ENCODE results near the gene ANTKMT.

ANTKMT gene

GRCh38 chr16:676913-677312, 44.0 kb upstream of the ANTKMT start:
- no peaks in the 10 kb centered on the region for H3F3A ChIP-seq (ENCODE audit: low read depth)
- no peaks in the 10 kb centered on the region for H3K9me3 ChIP-seq (ENCODE audit: insufficient read depth, low read depth, low read length)
- peaks cover 2% of the 10 kb centered on the region for H4K20me1 ChIP-seq (ENCODE audit: insufficient read depth, low read length, poor library complexity, severe bottlenecking)
- H3K4me3 ChIP-seq (ENCODE audit: low read length, poor library complexity, severe bottlenecking): no peak overlapping the region
- H2AFZ ChIP-seq (ENCODE audit: low read length): no peak overlapping the region
- H3K4me2 ChIP-seq (ENCODE audit: low read depth, low read length, poor library complexity, severe bottlenecking): no peak overlapping the region
- H3K79me2 ChIP-seq (ENCODE audit: insufficient read depth, low read length): peaks cover 13% of the 10 kb centered on the region; the same call in 1 of the 2 replicates
- TF ChIP-seq CTCF (conservative IDR thresholded peaks at IDR 0.05; ENCODE audit: low read length) (no peak), EZH2phosphoT487 (IDR thresholded peaks at IDR 0.05; ENCODE audit: borderline replicate concordance) (no peak)
- no peak overlapping the region for H3K9ac ChIP-seq (ENCODE audit: low read depth, low read length, poor library complexity, severe bottlenecking)
- no peaks in the 10 kb centered on the region for H3K36me3 ChIP-seq (ENCODE audit: insufficient read depth, low read length)
- H3K4me1 ChIP-seq (ENCODE audit: insufficient read depth, low read length, poor library complexity, severe bottlenecking): peaks cover 4% of the 10 kb centered on the region
- no peaks in the 10 kb centered on the region for H3K27me3 ChIP-seq (ENCODE audit: insufficient read depth, low read length, poor library complexity, severe bottlenecking)
- H3K9me2 ChIP-seq (replicated peaks; ENCODE audit: low read depth, low read length): no peaks in the 10 kb centered on the region

GRCh38 chr16:677316-678190, 43.4 kb upstream of the ANTKMT start:
- Histone ChIP-seq H3F3A (ENCODE audit: low read depth) (no peaks in the 10 kb centered on the region), H3K27me3 (ENCODE audit: insufficient read depth, low read length, poor library complexity, severe bottlenecking) (no peaks in the 10 kb centered on the region), H2AFZ (ENCODE audit: low read length) (no peak overlapping the region), H3K36me3 (ENCODE audit: insufficient read depth, low read length) (no peaks in the 10 kb centered on the region), H3K9ac (ENCODE audit: low read depth, low read length, poor library complexity, severe bottlenecking) (no peak overlapping the region), H3K9me3 (ENCODE audit: insufficient read depth, low read depth, low read length) (no peaks in the 10 kb centered on the region), H3K79me2 (ENCODE audit: insufficient read depth, low read length) (peaks cover 16% of the 10 kb centered on the region; the same call in 1 of the 2 replicates), H4K20me1 (ENCODE audit: insufficient read depth, low read length, poor library complexity, severe bottlenecking) (peaks cover 2% of the 10 kb centered on the region), H3K4me1 (ENCODE audit: insufficient read depth, low read length, poor library complexity, severe bottlenecking) (peaks cover 4% of the 10 kb centered on the region), H3K4me2 (ENCODE audit: low read depth, low read length, poor library complexity, severe bottlenecking) (no peak overlapping the region), H3K9me2 (replicated peaks; ENCODE audit: low read depth, low read length) (no peaks in the 10 kb centered on the region), H3K4me3 (ENCODE audit: low read length, poor library complexity, severe bottlenecking) (no peak overlapping the region)
- TF ChIP-seq CTCF (conservative IDR thresholded peaks at IDR 0.05; ENCODE audit: low read length): no peak
- no peak for TF ChIP-seq EZH2phosphoT487 (IDR thresholded peaks at IDR 0.05; ENCODE audit: borderline replicate concordance)

GRCh38 chr16:678209-678857, 42.6 kb upstream of the ANTKMT start:
- Histone ChIP-seq H3K79me2 (ENCODE audit: insufficient read depth, low read length) (peaks cover 16% of the 10 kb centered on the region; the same call in 1 of the 2 replicates), H3K9me2 (replicated peaks; ENCODE audit: low read depth, low read length) (no peaks in the 10 kb centered on the region), H3K4me1 (ENCODE audit: insufficient read depth, low read length, poor library complexity, severe bottlenecking) (peaks cover 4% of the 10 kb centered on the region), H3K36me3 (ENCODE audit: insufficient read depth, low read length) (no peaks in the 10 kb centered on the region), H4K20me1 (ENCODE audit: insufficient read depth, low read length, poor library complexity, severe bottlenecking) (peaks cover 2% of the 10 kb centered on the region), H3K4me2 (ENCODE audit: low read depth, low read length, poor library complexity, severe bottlenecking) (no peak overlapping the region), H2AFZ (ENCODE audit: low read length) (no peak overlapping the region), H3K9ac (ENCODE audit: low read depth, low read length, poor library complexity, severe bottlenecking) (no peak overlapping the region), H3K4me3 (ENCODE audit: low read length, poor library complexity, severe bottlenecking) (no peak overlapping the region), H3K9me3 (ENCODE audit: insufficient read depth, low read depth, low read length) (no peaks in the 10 kb centered on the region), H3K27me3 (ENCODE audit: insufficient read depth, low read length, poor library complexity, severe bottlenecking) (no peaks in the 10 kb centered on the region), H3F3A (ENCODE audit: low read depth) (no peaks in the 10 kb centered on the region)
- TF ChIP-seq CTCF (conservative IDR thresholded peaks at IDR 0.05; ENCODE audit: low read length): no peak
- no peak for TF ChIP-seq EZH2phosphoT487 (IDR thresholded peaks at IDR 0.05; ENCODE audit: borderline replicate concordance)
